Measurements from ENCODE around the gene ULK2. TPM values are rescaled to one million over a fixed set of nuclear protein-coding genes. Genes with fewer than 3 reads are reported as not detected.

ULK2 gene
- 13.3 and 14.3 TPM in 2 replicates for polyA plus RNA-seq (2013)

- peak within 1 kb of the TSS; percentile 92 for H3K9ac ChIP-seq (ENCODE audit: low read length)
- H3K4me2 ChIP-seq (ENCODE audit: low read length) = peak within 1 kb of the TSS; percentile 96
- H2BK12ac ChIP-seq (ENCODE audit: low read length) = no peak within 1 kb of the TSS
- peak within 1 kb of the TSS; percentile 83 for H3K14ac ChIP-seq (ENCODE audit: low read length)
- H4K91ac ChIP-seq (ENCODE audit: low read depth, low read length) = peak within 1 kb of the TSS; percentile 92
- H3K79me1 ChIP-seq (ENCODE audit: low read length) = peaks cover 13% of the 10 kb centered on the region
- no CpG with 5 or more reads among the region's 111 CpGs for WGBS (ENCODE audit: extremely low coverage, insufficient coverage, insufficient read length)
- H3K23ac ChIP-seq (ENCODE audit: low read length) = no peak within 1 kb of the TSS
- peak within 1 kb of the TSS; percentile 37 for H3K27ac ChIP-seq (ENCODE audit: low read depth, low read length)
- no peaks in the 10 kb centered on the region for H3K27me3 ChIP-seq (ENCODE audit: insufficient read depth, low read length)
- peak within 1 kb of the TSS; percentile 89 for H3K4me3 ChIP-seq (ENCODE audit: low read depth, low read length)
- H3K4ac ChIP-seq (ENCODE audit: low read depth, low read length) = peak within 1 kb of the TSS; percentile 60
- H2BK120ac ChIP-seq (ENCODE audit: insufficient read depth, low read length, poor library complexity) = peak within 1 kb of the TSS; percentile 85
- H2BK5ac ChIP-seq (ENCODE audit: low read depth, low read length, poor library complexity) = peak within 1 kb of the TSS; percentile 24
- peak within 1 kb of the TSS; percentile 88 for H2AFZ ChIP-seq (ENCODE audit: insufficient read depth, low read length, poor library complexity)
- H3K18ac ChIP-seq (ENCODE audit: low read length) = peak within 1 kb of the TSS; percentile 63
- H4K8ac ChIP-seq (ENCODE audit: low read depth, low read length) = peak within 1 kb of the TSS; percentile 96
- peak; percentile 58 to 81 for DNase-seq
- no peak within 1 kb of the TSS for H2AK5ac ChIP-seq (ENCODE audit: low read length)
- H3K4me1 ChIP-seq (ENCODE audit: control insufficient read depth in 1 of 2, insufficient read depth in 2 of 2, low read length in 2 of 2) = peaks cover 3 to 4% of the 10 kb centered on the region in 2 experiments
- peak within 1 kb of the TSS; percentile 45 for H4K12ac ChIP-seq (ENCODE audit: low read depth, low read length)
- no peaks in the 10 kb centered on the region for H3K9me3 ChIP-seq (ENCODE audit: insufficient read depth, low read depth, low read length)
- H3K79me2 ChIP-seq (ENCODE audit: control insufficient read depth, insufficient read depth, low read length, poor library complexity) = peaks cover 11% of the 10 kb centered on the region
- H3K36me3 ChIP-seq (ENCODE audit: control insufficient read depth in 1 of 2, insufficient read depth in 2 of 2, low read length in 2 of 2) = peaks cover 0 to 1% of the 10 kb centered on the region in 2 experiments
These were observed at the start of gene ULK2 for GRCh38 chr17:19867329-19868078. TSS of gene ULK2 (minus strand) at chr17:19867936. CDS start at chr17:19867417, 519 bp downstream.

GRCh38 chr17:19915245-19915978 is 47.7 kb upstream of the ULK2 start:
- peak; percentile 12 to 74 for DNase-seq
- Histone ChIP-seq H3K14ac (ENCODE audit: low read length) (no peak overlapping the region), H2AFZ (ENCODE audit: insufficient read depth, low read length, poor library complexity) (no peak overlapping the region), H3K18ac (ENCODE audit: low read length) (no peak overlapping the region), H3K79me2 (ENCODE audit: control insufficient read depth, insufficient read depth, low read length, poor library complexity) (no peaks in the 10 kb centered on the region), H3K79me1 (ENCODE audit: low read length) (no peaks in the 10 kb centered on the region), H3K27me3 (ENCODE audit: insufficient read depth, low read length) (no peaks in the 10 kb centered on the region), H3K4ac (ENCODE audit: low read depth, low read length) (no peak overlapping the region), H4K12ac (ENCODE audit: low read depth, low read length) (no peak overlapping the region), H3K4me2 (ENCODE audit: low read length) (no peak overlapping the region), H3K23ac (ENCODE audit: low read length) (no peak overlapping the region), H3K4me3 (ENCODE audit: low read depth, low read length) (no peak overlapping the region), H4K8ac (ENCODE audit: low read depth, low read length) (no peak overlapping the region), H2BK12ac (ENCODE audit: low read length) (no peak overlapping the region), H3K9me3 (ENCODE audit: insufficient read depth, low read depth, low read length) (no peaks in the 10 kb centered on the region), H4K91ac (ENCODE audit: low read depth, low read length) (no peak overlapping the region), H3K36me3 (ENCODE audit: control insufficient read depth in 1 of 2, insufficient read depth in 2 of 2, low read length in 2 of 2) (peaks cover 20 to 22% of the 10 kb centered on the region in 2 experiments), H2BK5ac (ENCODE audit: low read depth, low read length, poor library complexity) (no peak overlapping the region), H2AK5ac (ENCODE audit: low read length) (no peak overlapping the region), H2BK120ac (ENCODE audit: insufficient read depth, low read length, poor library complexity) (no peak overlapping the region), H3K9ac (ENCODE audit: low read length) (no peak overlapping the region), H3K4me1 (ENCODE audit: control insufficient read depth in 1 of 2, insufficient read depth in 2 of 2, low read length in 2 of 2) (peaks cover 3% of the 10 kb centered on the region in 2 experiments), H3K27ac (ENCODE audit: low read depth, low read length) (no peak overlapping the region)
- no CpG with 5 or more reads among the region's 2 CpGs for WGBS (ENCODE audit: extremely low coverage, insufficient coverage, insufficient read length)

- Histone ChIP-seq H3K4me3 (ENCODE audit: low read depth, low read length) (no peak overlapping the region), H3K4me1 (ENCODE audit: control insufficient read depth in 1 of 2, insufficient read depth in 2 of 2, low read length in 2 of 2) (peaks cover 3% of the 10 kb centered on the region in 2 experiments), H4K12ac (ENCODE audit: low read depth, low read length) (no peak overlapping the region), H3K23ac (ENCODE audit: low read length) (no peak overlapping the region), H3K27me3 (ENCODE audit: insufficient read depth, low read length) (no peaks in the 10 kb centered on the region), H4K8ac (ENCODE audit: low read depth, low read length) (no peak overlapping the region), H3K9ac (ENCODE audit: low read length) (no peak overlapping the region), H3K36me3 (ENCODE audit: control insufficient read depth in 1 of 2, insufficient read depth in 2 of 2, low read length in 2 of 2) (peaks cover 14 to 25% of the 10 kb centered on the region in 2 experiments), H2AFZ (ENCODE audit: insufficient read depth, low read length, poor library complexity) (no peak overlapping the region), H3K4me2 (ENCODE audit: low read length) (no peak overlapping the region), H3K27ac (ENCODE audit: low read depth, low read length) (no peak overlapping the region), H2BK5ac (ENCODE audit: low read depth, low read length, poor library complexity) (no peak overlapping the region), H2AK5ac (ENCODE audit: low read length) (no peak overlapping the region), H4K91ac (ENCODE audit: low read depth, low read length) (no peak overlapping the region), H3K79me2 (ENCODE audit: control insufficient read depth, insufficient read depth, low read length, poor library complexity) (no peaks in the 10 kb centered on the region), H2BK12ac (ENCODE audit: low read length) (no peak overlapping the region), H3K79me1 (ENCODE audit: low read length) (no peaks in the 10 kb centered on the region), H3K14ac (ENCODE audit: low read length) (no peak overlapping the region), H3K18ac (ENCODE audit: low read length) (no peak overlapping the region), H2BK120ac (ENCODE audit: insufficient read depth, low read length, poor library complexity) (no peak overlapping the region), H3K4ac (ENCODE audit: low read depth, low read length) (no peak overlapping the region), H3K9me3 (ENCODE audit: insufficient read depth, low read depth, low read length) (no peaks in the 10 kb centered on the region)
- no peak for DNase-seq
- no CpG with 5 or more reads among the region's 2 CpGs for WGBS (ENCODE audit: extremely low coverage, insufficient coverage, insufficient read length)
These were observed 43.3 kb upstream of the ULK2 start for GRCh38 chr17:19911033-19911432.

GRCh38 chr17:19909139-19909538 is 41.4 kb upstream of the ULK2 start:
- H4K12ac ChIP-seq (ENCODE audit: low read depth, low read length) = no peak overlapping the region
- no peak overlapping the region for H2BK5ac ChIP-seq (ENCODE audit: low read depth, low read length, poor library complexity)
- H2BK120ac ChIP-seq (ENCODE audit: insufficient read depth, low read length, poor library complexity) = no peak overlapping the region
- no peak overlapping the region for H3K23ac ChIP-seq (ENCODE audit: low read length)
- H2BK12ac ChIP-seq (ENCODE audit: low read length) = no peak overlapping the region
- DNase-seq = no peak
- no peaks in the 10 kb centered on the region for H3K79me2 ChIP-seq (ENCODE audit: control insufficient read depth, insufficient read depth, low read length, poor library complexity)
- no peaks in the 10 kb centered on the region for H3K9me3 ChIP-seq (ENCODE audit: insufficient read depth, low read depth, low read length)
- H3K4me2 ChIP-seq (ENCODE audit: low read length) = no peak overlapping the region
- no peak overlapping the region for H4K91ac ChIP-seq (ENCODE audit: low read depth, low read length)
- H3K27me3 ChIP-seq (ENCODE audit: insufficient read depth, low read length) = no peaks in the 10 kb centered on the region
- H3K4me1 ChIP-seq (ENCODE audit: control insufficient read depth in 1 of 2, insufficient read depth in 2 of 2, low read length in 2 of 2) = no peaks in the 10 kb centered on the region
- no peak overlapping the region for H3K4ac ChIP-seq (ENCODE audit: low read depth, low read length)
- H3K4me3 ChIP-seq (ENCODE audit: low read depth, low read length) = no peak overlapping the region
- H3K79me1 ChIP-seq (ENCODE audit: low read length) = no peaks in the 10 kb centered on the region
- H3K27ac ChIP-seq (ENCODE audit: low read depth, low read length) = no peak overlapping the region
- no peak overlapping the region for H3K9ac ChIP-seq (ENCODE audit: low read length)
- 100% methylated on average over 1 of the region's 6 CpGs for WGBS (ENCODE audit: extremely low coverage, insufficient coverage, insufficient read length)
- H3K18ac ChIP-seq (ENCODE audit: low read length) = no peak overlapping the region
- H2AK5ac ChIP-seq (ENCODE audit: low read length) = no peak overlapping the region
- H2AFZ ChIP-seq (ENCODE audit: insufficient read depth, low read length, poor library complexity) = no peak overlapping the region
- no peak overlapping the region for H4K8ac ChIP-seq (ENCODE audit: low read depth, low read length)
- H3K36me3 ChIP-seq (ENCODE audit: control insufficient read depth in 1 of 2, insufficient read depth in 2 of 2, low read length in 2 of 2) = peaks cover 14 to 27% of the 10 kb centered on the region in 2 experiments
- H3K14ac ChIP-seq (ENCODE audit: low read length) = no peak overlapping the region

Data from trophoblast cell (in vitro differentiated cells and primary cell).